Mucosa of descending colon (tissue), 3 donors: ENCODE data around the gene SPTBN2. TPM values are rescaled to one million over a fixed set of nuclear protein-coding genes. Genes with fewer than 3 reads are reported as not detected.

Experiments
- ATAC-seq: fragments of 200-7000 bp; cut with Tn5 transposase; one replicate; pipeline ENCODE4 v1.9.1; 2020; ENCODE audit warnings: mild to moderate bottlenecking, moderate library complexity
- DNase-seq, 3 donors: peaks; one replicate each; pipeline ENCODE4 v3.0.0-alpha.2; 2020
- H3K36me3 ChIP-seq: fragments of 200-600 bp; one replicate; pipeline ENCODE4 v1.8.0; 2021; ENCODE audit warnings: low read depth, mild to moderate bottlenecking
- H3K4me1 ChIP-seq: fragments of 200-600 bp; one replicate; pipeline ENCODE4 v1.8.0; 2021; ENCODE audit warnings: low read depth, mild to moderate bottlenecking
- H3K4me3 ChIP-seq: fragments of 200-600 bp; one replicate; pipeline ENCODE4 v1.8.0; 2021; ENCODE audit warnings: mild to moderate bottlenecking
- H3K9me3 ChIP-seq: fragments of 200-600 bp; one replicate; pipeline ENCODE4 v1.8.0; 2021; ENCODE audit warnings: mild to moderate bottlenecking
- CTCF ChIP-seq: fragments of 200-600 bp; IDR thresholded peaks from one replicate; pipeline ENCODE4 v1.8.0; 2022; ENCODE audit warnings: antibody characterized with exemption, mild to moderate bottlenecking
- intact Hi-C, 2 donors: fragments of 100-400 bp; cut with DNase I in 1 of 2; cut with micrococcal nuclease in 1 of 2; formaldehyde crosslinking; loops; one replicate each; pipeline versions ENCODE4 v1.11.0 to v1.11.1; 2022; cut with DNase I, micrococcal nuclease
- total RNA-seq, 3 donors: library from RNA; stranded (reverse); fragmentation: NEBNext Ultra II Directional in 2 of 3; extraction: Animal tissue kit (Norgen Biotek cat#: 25700) in 2 of 3; gene quantifications; one replicate each; pipeline versions ENCODE4 v1.2.1 to v1.2.4, GENCODE V29; 2021 to 2023
- donor health status: DM: no; HTN: no; CAD: no; lungs with moderate emphysema.
- donor health status: DM: no; HTN: no; CAD: no.
- donor health status: DM: no; HTN: yes; CAD: no.

The SPTBN2 gene
- total RNA-seq, 3 donors from 2014 or later: 3.7 to 10.0 (median 6.3) TPM

GRCh38 chr11:66691311-66691980 is 37.6 kb downstream of the SPTBN2 start:
- DNase-seq: no peak
- H3K4me1 ChIP-seq: no peaks in the 10 kb centered on the region

GRCh38 chr11:66689661-66690590 is 39.1 kb downstream of the SPTBN2 start:
- no peak for DNase-seq
- intact Hi-C loops: loop anchor here in 1 of 2 donors (10.0 kb wide), 1 partner anchor 275 kb away; no protein-coding TSS in a partner anchor
- ATAC-seq: no peak

More at GRCh38 chr11:66691311-66691980, 37.6 kb downstream of the SPTBN2 start:
- no peaks in the 10 kb centered on the region for H3K9me3 ChIP-seq
- no peak overlapping the region for H3K4me3 ChIP-seq
- no peak for TF ChIP-seq CTCF
- intact Hi-C loops: no loop called here
- no peak for ATAC-seq
- no peaks in the 10 kb centered on the region for H3K36me3 ChIP-seq

GRCh38 chr11:66688561-66689534 is 40.2 kb downstream of the SPTBN2 start:
- TF ChIP-seq CTCF: no peak
- Histone ChIP-seq H3K36me3 (no peaks in the 10 kb centered on the region), H3K4me3 (no peak overlapping the region), H3K4me1 (no peaks in the 10 kb centered on the region), H3K9me3 (no peaks in the 10 kb centered on the region)
- ATAC-seq (no peak), DNase-seq (no peak)
- intact Hi-C loops: loop anchor here in 1 of 2 donors (10.0 kb wide), 1 partner anchor 274 kb away; no protein-coding TSS in a partner anchor

More at GRCh38 chr11:66689661-66690590, 39.1 kb downstream of the SPTBN2 start:
- TF ChIP-seq CTCF: no peak
- H3K4me3 ChIP-seq: no peak overlapping the region
- H3K4me1 ChIP-seq: no peaks in the 10 kb centered on the region
- H3K36me3 ChIP-seq: no peaks in the 10 kb centered on the region
- H3K9me3 ChIP-seq: no peaks in the 10 kb centered on the region

GRCh38 chr11:66687831-66688281 is 41.2 kb downstream of the SPTBN2 start:
- H3K9me3 ChIP-seq: no peaks in the 10 kb centered on the region
- H3K4me3 ChIP-seq: no peak overlapping the region
- no peaks in the 10 kb centered on the region for H3K36me3 ChIP-seq
- DNase-seq (no peak), ATAC-seq (no peak)
- TF ChIP-seq CTCF: no peak
- H3K4me1 ChIP-seq: no peaks in the 10 kb centered on the region
- intact Hi-C loops: loop anchor here in 1 of 2 donors (10.0 kb wide), 1 partner anchor 273 kb away; no protein-coding TSS in a partner anchor
